ENCODE results near the gene HDGFL2.
"Not testable (repeated sequence)": the region's sequence is repeated elsewhere in the genome, so short reads cannot be mapped to it uniquely, and the experiment has no call there.

The HDGFL2 gene

GRCh38 chr19:4531562-4532165, 59.6 kb downstream of the HDGFL2 start:
- no peak for DNase-seq
- Mint-ChIP-seq H3K4me3 (no peak overlapping the region), H3K36me3 (no peaks in the 10 kb centered on the region), H3K9me3 (no peaks in the 10 kb centered on the region), H3K4me1 (peaks cover 2% of the 10 kb centered on the region), H3K27me3 (peaks cover 60% of the 10 kb centered on the region), H3K27ac (no peak overlapping the region)
- CTCF ChIA-PET, result interaction anchor here (1.0 kb wide), 1 partner anchor 9 kb away, joined by 3 read pairs; no protein-coding TSS in a partner anchor

- H3K9me3 Mint-ChIP-seq, result no peaks in the 10 kb centered on the region
- DNase-seq, result no peak
- CTCF ChIA-PET, result no interaction called here
- H3K4me1 Mint-ChIP-seq, result peaks cover 2% of the 10 kb centered on the region
- H3K36me3 Mint-ChIP-seq, result no peaks in the 10 kb centered on the region
- peaks cover 72% of the 10 kb centered on the region for H3K27me3 Mint-ChIP-seq
- no peak overlapping the region for H3K4me3 Mint-ChIP-seq
- no peak overlapping the region for H3K27ac Mint-ChIP-seq
Measured at GRCh38 chr19:4533334-4533733, 61.2 kb downstream of the HDGFL2 start.

- peaks cover 2% of the 10 kb centered on the region for H3K4me1 Mint-ChIP-seq
- CTCF ChIA-PET, result interaction anchor here (1.0 to 1.6 kb wide), 2 partner anchors 9 to 275 kb away, joined by 3 to 4 read pairs; no protein-coding TSS in a partner anchor
- peaks cover 78% of the 10 kb centered on the region for H3K27me3 Mint-ChIP-seq
- no peak for DNase-seq
- no peak overlapping the region for H3K27ac Mint-ChIP-seq
- H3K36me3 Mint-ChIP-seq, result no peaks in the 10 kb centered on the region
- no peak overlapping the region for H3K4me3 Mint-ChIP-seq
- no peaks in the 10 kb centered on the region for H3K9me3 Mint-ChIP-seq
Measured at GRCh38 chr19:4533835-4534424, 61.8 kb downstream of the HDGFL2 start.

GRCh38 chr19:4534836-4535658, 63.0 kb downstream of the HDGFL2 start, which contains the start of gene PLIN5:
Gene PLIN5, minus strand, starts transcription at chr19:4535224. Its CDS starts 1,150 bp downstream, at chr19:4534074.
- Mint-ChIP-seq H3K27me3 (peaks cover 76% of the 10 kb centered on the region), H3K27ac (no peak within 1 kb of the TSS), H3K4me3 (no peak within 1 kb of the TSS), H3K9me3 (no peaks in the 10 kb centered on the region), H3K4me1 (peaks cover 5% of the 10 kb centered on the region), H3K36me3 (no peaks in the 10 kb centered on the region)
- DNase-seq, result peak; percentile 52
- CTCF ChIA-PET, result interaction anchor here (0.6 to 1.6 kb wide), 5 partner anchors 10 to 1621 kb away, joined by 3 to 8 read pairs (median 4); no protein-coding TSS in a partner anchor

- H3K9me3 Mint-ChIP-seq, result peaks cover 3% of the 10 kb centered on the region
- peaks cover 60% of the 10 kb centered on the region for H3K27me3 Mint-ChIP-seq
- no peak overlapping the region for H3K4me3 Mint-ChIP-seq
- no peak for DNase-seq
- H3K27ac Mint-ChIP-seq, result no peak overlapping the region
- no peaks in the 10 kb centered on the region for H3K36me3 Mint-ChIP-seq
- H3K4me1 Mint-ChIP-seq, result peaks cover 8% of the 10 kb centered on the region
- CTCF ChIA-PET, result no interaction called here
Measured at GRCh38 chr19:4536798-4537197, 64.7 kb downstream of the HDGFL2 start.

GRCh38 chr19:4537953-4538600, 66.0 kb downstream of the HDGFL2 start:
- H3K36me3 Mint-ChIP-seq, result no peaks in the 10 kb centered on the region
- no peak overlapping the region for H3K27ac Mint-ChIP-seq
- CTCF ChIA-PET, result interaction anchor here (1.8 kb wide), 1 partner anchor 13 kb away, joined by 7 read pairs; no protein-coding TSS in a partner anchor
- H3K4me1 Mint-ChIP-seq, result peaks cover 8% of the 10 kb centered on the region
- peaks cover 53% of the 10 kb centered on the region for H3K27me3 Mint-ChIP-seq
- peaks cover 3% of the 10 kb centered on the region for H3K9me3 Mint-ChIP-seq
- DNase-seq, result no peak
- no peak overlapping the region for H3K4me3 Mint-ChIP-seq

- Mint-ChIP-seq H3K4me1 (peaks cover 8% of the 10 kb centered on the region), H3K9me3 (peaks cover 3% of the 10 kb centered on the region), H3K4me3 (no peak overlapping the region), H3K27ac (no peak overlapping the region), H3K36me3 (no peaks in the 10 kb centered on the region), H3K27me3 (peaks cover 48% of the 10 kb centered on the region)
- CTCF ChIA-PET, result interaction anchor here (1.8 kb wide), 1 partner anchor 13 kb away, joined by 7 read pairs; no protein-coding TSS in a partner anchor
- no peak for DNase-seq
Measured at GRCh38 chr19:4538601-4538954, 66.5 kb downstream of the HDGFL2 start.

- CTCF ChIA-PET, result interaction anchor here (1.4 to 1.8 kb wide), 2 partner anchors 14 to 94 kb away, joined by 4 to 7 read pairs; no protein-coding TSS in a partner anchor
- peaks cover 3% of the 10 kb centered on the region for H3K9me3 Mint-ChIP-seq
- no peak for DNase-seq
- H3K27me3 Mint-ChIP-seq, result peaks cover 42% of the 10 kb centered on the region
- H3K36me3 Mint-ChIP-seq, result no peaks in the 10 kb centered on the region
- no peak overlapping the region for H3K27ac Mint-ChIP-seq
- H3K4me1 Mint-ChIP-seq, result peaks cover 8% of the 10 kb centered on the region
- H3K4me3 Mint-ChIP-seq, result no peak overlapping the region
Measured at GRCh38 chr19:4539169-4539692, 67.1 kb downstream of the HDGFL2 start.

GRCh38 chr19:4539693-4540581, 67.8 kb downstream of the HDGFL2 start, which contains the start of gene LRG1:
Gene LRG1, minus strand, starts transcription at chr19:4540036. Its CDS starts 23 bp downstream, at chr19:4540013.
- H3K36me3 Mint-ChIP-seq, result no peaks in the 10 kb centered on the region
- no peak within 1 kb of the TSS for H3K4me3 Mint-ChIP-seq
- no peak for DNase-seq
- peaks cover 8% of the 10 kb centered on the region for H3K4me1 Mint-ChIP-seq
- CTCF ChIA-PET, result interaction anchor here (1.4 to 1.8 kb wide), 2 partner anchors 15 to 93 kb away, joined by 4 to 7 read pairs; no protein-coding TSS in a partner anchor
- H3K27me3 Mint-ChIP-seq, result peaks cover 35% of the 10 kb centered on the region
- no peak within 1 kb of the TSS for H3K27ac Mint-ChIP-seq
- H3K9me3 Mint-ChIP-seq, result peaks cover 3% of the 10 kb centered on the region

GRCh38 chr19:4541114-4541805, 69.2 kb downstream of the HDGFL2 start:
- Mint-ChIP-seq H3K4me3 (no peak overlapping the region), H3K27me3 (peaks cover 23% of the 10 kb centered on the region), H3K36me3 (no peaks in the 10 kb centered on the region), H3K9me3 (peaks cover 3% of the 10 kb centered on the region), H3K4me1 (peaks cover 6% of the 10 kb centered on the region), H3K27ac (no peak overlapping the region)
- no peak for DNase-seq
- CTCF ChIA-PET, result no interaction called here

GRCh38 chr19:4541806-4542145, 69.7 kb downstream of the HDGFL2 start:
- peaks cover 19% of the 10 kb centered on the region for H3K27me3 Mint-ChIP-seq
- H3K9me3 Mint-ChIP-seq, H3K36me3 Mint-ChIP-seq, CTCF ChIA-PET, H3K27ac Mint-ChIP-seq, H3K4me1 Mint-ChIP-seq, H3K4me3 Mint-ChIP-seq, DNase-seq: not testable (repeated sequence)

GRCh38 chr19:4542896-4543841, 71.1 kb downstream of the HDGFL2 start:
- peaks cover 6% of the 10 kb centered on the region for H3K4me1 Mint-ChIP-seq
- no peak overlapping the region for H3K4me3 Mint-ChIP-seq
- CTCF ChIA-PET, result no interaction called here
- no peak for DNase-seq
- no peak overlapping the region for H3K27ac Mint-ChIP-seq
- no peaks in the 10 kb centered on the region for H3K36me3 Mint-ChIP-seq
- H3K9me3 Mint-ChIP-seq, result peaks cover 3% of the 10 kb centered on the region
- peaks cover 10% of the 10 kb centered on the region for H3K27me3 Mint-ChIP-seq
